ENCODE measurements around the gene ATP2B3. TPM values are rescaled to one million over a fixed set of nuclear protein-coding genes. Genes with fewer than 3 reads are reported as not detected.

The ATP2B3 gene
- total RNA-seq, 1 experiment from 2014 or later = 0.21 TPM

DNA sequence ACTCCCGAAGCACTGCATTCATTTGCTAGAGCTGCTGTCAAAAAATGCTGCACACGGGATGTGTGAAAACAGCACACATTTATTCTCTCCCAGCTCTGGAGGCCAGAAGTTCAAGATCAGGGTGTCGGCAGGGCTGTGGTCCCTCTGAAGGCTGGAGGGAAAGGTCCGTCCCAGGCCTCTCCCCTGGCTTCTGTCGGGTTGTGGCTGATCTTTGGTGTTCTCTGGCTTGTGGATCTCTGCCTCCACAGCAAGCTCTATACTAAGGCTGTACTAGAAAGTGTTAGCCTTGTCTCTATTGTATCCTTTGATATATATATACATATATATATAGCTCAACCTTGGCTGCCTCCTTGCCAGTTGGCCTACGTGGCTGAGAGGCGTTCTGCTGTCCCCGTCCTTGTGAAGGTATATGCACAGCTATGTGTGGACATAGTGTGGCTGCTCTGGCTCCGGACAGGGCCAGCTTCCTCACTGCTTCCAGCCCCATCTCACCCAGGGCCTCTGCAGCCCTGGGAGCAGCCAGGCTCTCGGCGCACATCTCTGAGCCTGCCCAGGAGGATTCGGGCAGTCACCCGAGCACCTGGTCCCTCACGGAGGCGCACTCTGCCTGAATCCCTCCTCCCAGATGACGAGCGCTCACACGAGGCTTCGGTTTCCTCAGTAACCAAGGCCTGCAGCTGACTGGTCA is 114.6 kb downstream of the ATP2B3 start:
- no TSS peak for BruUV-seq (replicated peaks)
- DNase-seq (ENCODE audit: low read depth, low spot score) (no peak), ATAC-seq (no peak)
- Histone ChIP-seq H3K9me3 (ENCODE audit: control insufficient read depth, insufficient read depth, low read depth, low read length) (no peaks in the 10 kb centered on the region), H3K27me3 (ENCODE audit: control insufficient read depth, insufficient read depth, low read length) (no peaks in the 10 kb centered on the region), H3K4me3 (ENCODE audit: low read depth in 2 of 2, low read length in 2 of 2) (no peak overlapping the region), H3K36me3 (ENCODE audit: control insufficient read depth, insufficient read depth, low read length) (no peaks in the 10 kb centered on the region), H3K27ac (ENCODE audit: low read length) (no peak overlapping the region), H3K4me1 (ENCODE audit: control insufficient read depth, insufficient read depth, low read length) (no peaks in the 10 kb centered on the region)
- intact Hi-C loops (cut with micrococcal nuclease; ENCODE audit: unreplicated experiment) (no loop called here), in situ Hi-C loops (cut with HindIII; ENCODE audit: low pct_unique_long_range_greater_than_20kb, low sequenced_read_pairs) (no loop called here)
- CTCF ChIA-PET = interaction anchor here (0.7 kb wide), 1 partner anchor 76 kb away, joined by 3 read pairs; no protein-coding TSS in a partner anchor
- POLR2A ChIA-PET = no interaction called here
- no peak for TF ChIP-seq TCF7L2 (IDR thresholded peaks at IDR 0.05; ENCODE audit: low read depth, low read length)
- TF ChIP-seq POLR2AphosphoS5 (IDR thresholded peaks at IDR 0.05; ENCODE audit: low read depth, low read length) = no peak
- no peak for TF ChIP-seq SIN3A (IDR thresholded peaks at IDR 0.05; ENCODE audit: borderline replicate concordance, insufficient read depth, low read depth, low read length)
- TF ChIP-seq, protein P1, sequence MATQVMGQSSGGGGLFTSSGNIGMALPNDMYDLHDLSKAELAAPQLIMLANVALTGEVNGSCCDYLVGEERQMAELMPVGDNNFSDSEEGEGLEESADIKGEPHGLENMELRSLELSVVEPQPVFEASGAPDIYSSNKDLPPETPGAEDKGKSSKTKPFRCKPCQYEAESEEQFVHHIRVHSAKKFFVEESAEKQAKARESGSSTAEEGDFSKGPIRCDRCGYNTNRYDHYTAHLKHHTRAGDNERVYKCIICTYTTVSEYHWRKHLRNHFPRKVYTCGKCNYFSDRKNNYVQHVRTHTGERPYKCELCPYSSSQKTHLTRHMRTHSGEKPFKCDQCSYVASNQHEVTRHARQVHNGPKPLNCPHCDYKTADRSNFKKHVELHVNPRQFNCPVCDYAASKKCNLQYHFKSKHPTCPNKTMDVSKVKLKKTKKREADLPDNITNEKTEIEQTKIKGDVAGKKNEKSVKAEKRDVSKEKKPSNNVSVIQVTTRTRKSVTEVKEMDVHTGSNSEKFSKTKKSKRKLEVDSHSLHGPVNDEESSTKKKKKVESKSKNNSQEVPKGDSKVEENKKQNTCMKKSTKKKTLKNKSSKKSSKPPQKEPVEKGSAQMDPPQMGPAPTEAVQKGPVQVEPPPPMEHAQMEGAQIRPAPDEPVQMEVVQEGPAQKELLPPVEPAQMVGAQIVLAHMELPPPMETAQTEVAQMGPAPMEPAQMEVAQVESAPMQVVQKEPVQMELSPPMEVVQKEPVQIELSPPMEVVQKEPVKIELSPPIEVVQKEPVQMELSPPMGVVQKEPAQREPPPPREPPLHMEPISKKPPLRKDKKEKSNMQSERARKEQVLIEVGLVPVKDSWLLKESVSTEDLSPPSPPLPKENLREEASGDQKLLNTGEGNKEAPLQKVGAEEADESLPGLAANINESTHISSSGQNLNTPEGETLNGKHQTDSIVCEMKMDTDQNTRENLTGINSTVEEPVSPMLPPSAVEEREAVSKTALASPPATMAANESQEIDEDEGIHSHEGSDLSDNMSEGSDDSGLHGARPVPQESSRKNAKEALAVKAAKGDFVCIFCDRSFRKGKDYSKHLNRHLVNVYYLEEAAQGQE (IDR thresholded peaks at IDR 0.05; ENCODE audit: insufficient read depth in 1 of 2, low read depth in 2 of 2, low read length in 1 of 2) = no peak
- TF ChIP-seq, protein P2, sequence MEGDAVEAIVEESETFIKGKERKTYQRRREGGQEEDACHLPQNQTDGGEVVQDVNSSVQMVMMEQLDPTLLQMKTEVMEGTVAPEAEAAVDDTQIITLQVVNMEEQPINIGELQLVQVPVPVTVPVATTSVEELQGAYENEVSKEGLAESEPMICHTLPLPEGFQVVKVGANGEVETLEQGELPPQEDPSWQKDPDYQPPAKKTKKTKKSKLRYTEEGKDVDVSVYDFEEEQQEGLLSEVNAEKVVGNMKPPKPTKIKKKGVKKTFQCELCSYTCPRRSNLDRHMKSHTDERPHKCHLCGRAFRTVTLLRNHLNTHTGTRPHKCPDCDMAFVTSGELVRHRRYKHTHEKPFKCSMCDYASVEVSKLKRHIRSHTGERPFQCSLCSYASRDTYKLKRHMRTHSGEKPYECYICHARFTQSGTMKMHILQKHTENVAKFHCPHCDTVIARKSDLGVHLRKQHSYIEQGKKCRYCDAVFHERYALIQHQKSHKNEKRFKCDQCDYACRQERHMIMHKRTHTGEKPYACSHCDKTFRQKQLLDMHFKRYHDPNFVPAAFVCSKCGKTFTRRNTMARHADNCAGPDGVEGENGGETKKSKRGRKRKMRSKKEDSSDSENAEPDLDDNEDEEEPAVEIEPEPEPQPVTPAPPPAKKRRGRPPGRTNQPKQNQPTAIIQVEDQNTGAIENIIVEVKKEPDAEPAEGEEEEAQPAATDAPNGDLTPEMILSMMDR (IDR thresholded peaks at IDR 0.05) = no peak

Other genes with a start within 250 kb of the ATP2B3 start
- not detected for gene PNMA6F, start 195.9 kb upstream of the ATP2B3 start, total RNA-seq (2021; ENCODE audit: unreplicated experiment)
- 5.0 TPM for gene ZNF275, start 183.5 kb upstream of the ATP2B3 start, total RNA-seq (2021; ENCODE audit: unreplicated experiment)
- not detected for gene PNMA6E, start 116.3 kb upstream of the ATP2B3 start, total RNA-seq (2021; ENCODE audit: unreplicated experiment)
- 0.90 TPM for gene ZFP92, start 106.2 kb upstream of the ATP2B3 start, total RNA-seq (2021; ENCODE audit: unreplicated experiment)
- gene TREX2, start 71.6 kb upstream of the ATP2B3 start, total RNA-seq (2021; ENCODE audit: unreplicated experiment) = 2.4 TPM
- gene HAUS7, start 47.1 kb upstream of the ATP2B3 start, total RNA-seq (2021; ENCODE audit: unreplicated experiment) = 59.9 TPM
- gene BGN, start 22.7 kb upstream of the ATP2B3 start, total RNA-seq (2021; ENCODE audit: unreplicated experiment) = 2.9 TPM
- gene CCNQ, start 81.5 kb downstream of the ATP2B3 start, total RNA-seq (2021; ENCODE audit: unreplicated experiment) = 42.1 TPM
- 7.1 TPM for gene DUSP9, start 129.6 kb downstream of the ATP2B3 start, total RNA-seq (2021; ENCODE audit: unreplicated experiment)
- gene PNCK, start 156.2 kb downstream of the ATP2B3 start, total RNA-seq (2021; ENCODE audit: unreplicated experiment) = 2.3 TPM
- 125 TPM for gene SLC6A8, start 170.3 kb downstream of the ATP2B3 start, total RNA-seq (2021; ENCODE audit: unreplicated experiment)
- gene BCAP31, start 206.7 kb downstream of the ATP2B3 start, total RNA-seq (2021; ENCODE audit: unreplicated experiment) = 432 TPM
- gene ABCD1, start 207.2 kb downstream of the ATP2B3 start, total RNA-seq (2021; ENCODE audit: unreplicated experiment) = 86.6 TPM
- 14.3 TPM for gene PLXNB3, start 246.6 kb downstream of the ATP2B3 start, total RNA-seq (2021; ENCODE audit: unreplicated experiment)

All from Panc1 (cell line).